Jurkat, Clone E6-1 (cell line): Measurements from ENCODE around the gene TFF2.

ENCODE experiments used
- DNase-seq: peaks from one replicate; pipeline ENCODE4 v3.0.0-alpha.2; 2011; ENCODE audit warnings: low read depth, low spot score
- H3K4me3 ChIP-seq: 2 replicates; pipeline ENCODE4 v1.5.1; 2011; ENCODE audit warnings: mild to moderate bottlenecking, low read length, control low read depth, moderate library complexity

TFF2 gene

GRCh38 chr21:42337276-42337675 lies 13.5 kb downstream of the TFF2 start:
- no peak for DNase-seq
- no peak overlapping the region for H3K4me3 ChIP-seq

GRCh38 chr21:42336054-42336453 lies 14.7 kb downstream of the TFF2 start:
- DNase-seq, result no peak
- H3K4me3 ChIP-seq, result no peak overlapping the region

- no peak for DNase-seq
Observed at GRCh38 chr21:42332557-42333317, 18.1 kb downstream of the TFF2 start.

GRCh38 chr21:42331660-42332059 lies 19.1 kb downstream of the TFF2 start:
- DNase-seq, result no peak
- no peak overlapping the region for H3K4me3 ChIP-seq

More at GRCh38 chr21:42332557-42333317, 18.1 kb downstream of the TFF2 start:
- H3K4me3 ChIP-seq, result no peak overlapping the region

GRCh38 chr21:42330380-42331371 lies 20.1 kb downstream of the TFF2 start:
- no peak for DNase-seq
- H3K4me3 ChIP-seq, result no peak overlapping the region

GRCh38 chr21:42324896-42325295 lies 25.9 kb downstream of the TFF2 start:
- no peak for DNase-seq

GRCh38 chr21:42321845-42322244 lies 28.9 kb downstream of the TFF2 start:
- DNase-seq, result no peak
- no peak overlapping the region for H3K4me3 ChIP-seq

More at GRCh38 chr21:42324896-42325295, 25.9 kb downstream of the TFF2 start:
- H3K4me3 ChIP-seq, result no peak overlapping the region

- no peak for DNase-seq
- no peak overlapping the region for H3K4me3 ChIP-seq
Observed at GRCh38 chr21:42321231-42321630, 29.6 kb downstream of the TFF2 start.

- no peak for DNase-seq
- H3K4me3 ChIP-seq, result no peak overlapping the region
Observed at GRCh38 chr21:42320791-42321190, 30.0 kb downstream of the TFF2 start.

- no peak overlapping the region for H3K4me3 ChIP-seq
Observed at GRCh38 chr21:42319851-42320572, 30.8 kb downstream of the TFF2 start.

GRCh38 chr21:42319376-42319775 lies 31.4 kb downstream of the TFF2 start:
- no peak for DNase-seq
- H3K4me3 ChIP-seq, result no peak overlapping the region

More at GRCh38 chr21:42319851-42320572, 30.8 kb downstream of the TFF2 start:
- no peak for DNase-seq

- no peak overlapping the region for H3K4me3 ChIP-seq
- DNase-seq, result no peak
Observed at GRCh38 chr21:42317826-42318746, 32.7 kb downstream of the TFF2 start.

GRCh38 chr21:42317341-42317741 lies 33.5 kb downstream of the TFF2 start:
- no peak overlapping the region for H3K4me3 ChIP-seq
- no peak for DNase-seq

- no peak overlapping the region for H3K4me3 ChIP-seq
- no peak for DNase-seq
Observed at GRCh38 chr21:42316891-42317290, 33.9 kb downstream of the TFF2 start.

GRCh38 chr21:42315296-42315891 lies 35.4 kb downstream of the TFF2 start, which contains the start of gene TFF3:
Gene TFF3 (minus strand): TSS chr21:42315409. CDS start chr21:42315374, 35 bp downstream.
- no peak for DNase-seq
- H3K4me3 ChIP-seq, result no peak within 1 kb of the TSS

GRCh38 chr21:42314616-42315295 lies 36.0 kb downstream of the TFF2 start:
- H3K4me3 ChIP-seq, result no peak overlapping the region
- DNase-seq, result no peak

- DNase-seq, result no peak
- H3K4me3 ChIP-seq, result no peak overlapping the region
Observed at GRCh38 chr21:42313501-42313969, 37.3 kb downstream of the TFF2 start.
